ENCODE measurements around the gene HACD2.
"Not testable (repeated sequence)": the region's sequence is repeated elsewhere in the genome, so short reads cannot be mapped to it uniquely, and the experiment has no call there.

HACD2 gene

GRCh38 chr3:123584988-123585937 lies at the start of gene HACD2:
HACD2 (minus strand) TSS chr3:123585053; CDS start chr3:123585027, 26 bp downstream.
- DNase-seq: peak; percentile 99

GRCh38 chr3:123634149-123635051 lies 49.5 kb upstream of the HACD2 start:
- no peak for DNase-seq

GRCh38 chr3:123633530-123633929 lies 48.7 kb upstream of the HACD2 start:
- DNase-seq: no peak

DNA sequence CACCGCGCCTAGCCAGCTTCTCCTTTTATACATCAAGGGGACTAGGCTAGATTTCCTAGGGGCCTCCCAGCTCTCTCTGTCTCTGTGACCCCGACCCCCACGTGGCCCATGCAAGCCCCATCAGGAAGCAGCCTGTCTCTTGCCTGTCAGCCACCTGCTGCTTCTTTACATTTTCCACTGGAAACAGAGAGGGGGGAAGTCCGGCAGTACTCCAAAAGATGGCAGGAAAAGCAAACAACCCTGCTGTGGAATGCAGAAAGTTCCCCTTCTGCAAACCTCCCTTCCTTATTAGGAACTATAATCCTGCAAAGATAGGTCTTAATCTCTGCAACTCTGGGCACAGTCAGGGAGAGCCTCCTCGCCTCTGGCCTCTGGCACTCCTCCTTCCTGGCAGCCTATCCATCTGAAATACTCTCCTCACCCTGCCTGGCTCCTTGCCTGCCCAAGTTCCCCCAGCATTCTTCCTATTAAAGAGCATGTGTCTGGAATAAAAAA lies 47.4 kb upstream of the HACD2 start:
- DNase-seq: no peak

GRCh38 chr3:123629747-123630047 lies 44.8 kb upstream of the HACD2 start:
- no peak for DNase-seq

GRCh38 chr3:123628996-123629746 lies 44.3 kb upstream of the HACD2 start:
- no peak for DNase-seq

GRCh38 chr3:123627673-123628670 lies 43.1 kb upstream of the HACD2 start:
- DNase-seq: no peak

DNA sequence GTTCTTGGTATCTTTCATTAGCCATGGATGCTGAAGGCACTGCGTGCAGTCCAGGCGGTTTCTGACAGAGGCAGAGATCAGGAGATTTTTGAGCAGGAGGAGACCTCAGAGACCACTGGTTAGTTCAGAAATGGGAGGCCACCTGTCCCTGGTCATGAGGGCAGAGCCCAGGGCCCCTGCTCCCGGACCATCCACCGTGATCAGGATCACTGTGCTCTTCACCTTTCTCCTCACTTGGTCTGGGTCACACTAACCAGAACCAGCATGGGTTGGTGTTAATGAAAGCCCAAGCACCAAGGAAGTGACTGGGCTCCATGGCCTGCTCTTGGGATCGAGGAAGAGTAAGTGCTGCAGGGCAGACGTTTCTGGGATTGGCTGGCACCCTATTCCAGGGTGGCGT lies 42.0 kb upstream of the HACD2 start:
- DNase-seq: no peak

DNA sequence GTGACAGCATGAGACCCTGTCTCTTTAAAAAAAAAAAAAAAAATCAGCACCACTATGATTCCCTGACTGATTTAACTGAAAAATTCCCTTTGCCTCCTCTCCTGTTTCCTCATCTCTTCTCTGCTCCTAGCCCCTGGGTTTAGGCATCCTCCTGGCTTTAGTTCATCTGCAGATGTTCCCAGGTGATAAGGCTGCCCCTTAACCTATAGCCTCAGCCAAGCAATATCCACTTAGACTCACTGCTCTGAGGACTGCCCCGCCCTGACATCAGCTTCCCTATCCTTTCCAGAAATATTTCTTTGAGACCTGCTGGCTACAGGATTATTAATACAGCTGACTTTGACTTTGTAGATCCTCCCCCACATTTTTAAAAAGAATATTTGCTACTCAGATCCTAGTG lies 39.4 kb upstream of the HACD2 start:
- DNase-seq: no peak

DNA sequence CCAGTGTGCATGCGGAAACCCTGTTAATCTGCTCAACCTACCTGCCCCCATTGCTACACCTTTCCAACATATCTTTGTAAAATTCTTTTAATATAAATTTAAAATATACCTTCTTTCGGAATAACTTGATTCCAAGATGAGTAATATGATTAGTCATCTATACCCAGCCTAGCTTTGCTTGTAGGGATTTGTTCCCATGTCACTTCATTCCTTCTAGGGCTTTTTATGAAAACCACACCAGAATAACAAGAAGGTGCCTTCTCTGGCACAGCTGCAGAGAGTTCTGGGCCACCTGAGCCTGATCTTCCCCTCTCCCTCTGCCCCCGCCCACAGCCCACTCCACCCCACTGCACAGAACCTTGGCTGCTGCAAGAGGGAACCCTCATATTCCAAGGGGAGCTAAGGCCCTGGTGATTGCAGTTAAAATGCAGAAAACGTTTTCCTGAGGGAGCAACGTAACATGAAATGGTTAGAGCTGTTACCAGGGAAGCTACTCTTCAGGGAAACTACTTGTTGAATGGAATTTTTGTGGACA lies 38.6 kb upstream of the HACD2 start:
- no peak for DNase-seq

GRCh38 chr3:123622766-123623165 lies 37.9 kb upstream of the HACD2 start:
- DNase-seq: no peak

DNA sequence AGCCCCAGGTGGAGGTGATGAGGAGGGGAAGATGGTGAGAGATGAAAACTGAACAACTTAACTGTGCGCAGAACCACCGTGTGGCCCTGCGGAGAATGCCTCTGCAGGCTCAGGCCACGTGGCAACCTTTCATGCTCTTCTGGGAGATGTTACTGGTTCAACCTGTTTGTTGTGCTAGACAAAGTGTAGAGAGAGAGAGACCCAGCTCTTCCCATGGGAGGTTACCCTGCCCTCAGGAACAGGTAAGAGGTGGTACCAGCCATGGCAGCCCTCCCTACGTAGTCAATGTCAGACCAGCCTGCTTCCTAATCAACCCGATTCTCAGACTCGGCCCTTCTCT lies 37.0 kb upstream of the HACD2 start:
- no peak for DNase-seq

DNA sequence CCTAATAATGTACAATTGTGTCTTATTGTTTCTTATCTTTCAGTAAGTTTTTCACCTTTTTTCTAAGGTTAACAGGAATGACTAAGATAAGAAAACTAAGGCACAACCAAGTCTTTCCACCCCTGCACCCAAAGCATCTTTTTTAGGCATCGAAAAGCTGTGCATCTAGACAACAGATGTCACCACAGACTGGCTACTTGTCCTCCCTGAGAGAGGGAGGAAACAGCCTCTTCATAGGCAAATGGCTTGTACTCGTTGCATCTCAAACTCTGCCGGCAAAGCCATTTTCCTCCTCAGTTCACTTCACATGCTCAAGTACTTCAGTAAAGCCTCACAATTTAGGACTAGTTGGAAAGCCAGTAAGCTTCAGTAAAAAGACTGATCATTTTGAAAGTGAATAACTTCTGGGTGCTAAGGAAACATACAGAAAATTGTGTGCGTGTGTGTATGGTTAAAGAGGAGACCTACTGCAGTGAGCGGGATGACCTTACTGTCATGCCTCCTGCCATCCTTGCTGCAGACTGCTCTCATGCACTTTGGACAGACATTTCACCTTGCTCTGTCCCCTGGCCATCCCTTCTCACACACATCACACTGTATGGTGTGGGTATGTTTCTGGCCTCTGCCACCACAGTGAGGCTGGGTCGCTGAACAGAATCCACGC lies 36.5 kb upstream of the HACD2 start:
- peak; percentile 64 to 86 for DNase-seq

GRCh38 chr3:123620343-123620742 lies 35.5 kb upstream of the HACD2 start:
- DNase-seq: no peak

DNA sequence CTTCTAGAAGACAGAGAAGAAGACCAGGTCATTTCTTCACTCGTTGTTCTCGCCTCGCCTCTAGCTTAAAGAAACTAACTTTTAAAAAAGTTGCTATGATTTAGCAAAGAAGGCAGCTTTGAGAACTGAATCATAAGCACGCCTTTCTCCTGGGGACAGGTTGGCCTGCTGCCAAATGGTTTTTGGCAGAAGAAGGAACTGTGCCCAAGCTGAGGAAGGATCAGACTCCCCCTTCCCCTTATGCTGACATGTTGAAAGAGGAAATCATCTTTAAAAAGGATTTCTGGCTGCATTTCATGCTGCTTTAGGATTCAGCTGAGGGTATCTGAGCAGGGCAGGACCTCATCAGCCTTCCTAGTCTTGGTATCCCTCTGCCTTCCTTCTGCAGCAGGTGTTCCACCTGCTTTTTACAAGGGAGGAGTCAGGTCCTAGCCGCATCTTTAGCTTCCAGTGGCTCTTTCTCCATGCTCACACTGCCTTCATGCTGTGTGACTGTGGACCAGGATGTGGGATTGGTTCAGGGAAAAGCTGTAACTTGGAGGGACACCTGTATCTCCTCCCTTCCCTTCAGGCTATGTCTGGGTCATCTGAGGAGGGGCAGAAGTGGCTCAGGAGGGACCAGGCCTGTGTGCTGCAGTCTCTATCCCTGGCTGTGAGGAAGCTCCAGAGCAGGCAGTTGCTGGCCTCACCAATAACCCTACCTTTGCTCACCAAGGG lies 34.1 kb upstream of the HACD2 start:
- DNase-seq: peak in 1 of 2 experiments; percentile 15

GRCh38 chr3:123618076-123618708 lies 33.3 kb upstream of the HACD2 start:
- DNase-seq: no peak

GRCh38 chr3:123616593-123616992 lies 31.7 kb upstream of the HACD2 start:
- DNase-seq: no peak

DNA sequence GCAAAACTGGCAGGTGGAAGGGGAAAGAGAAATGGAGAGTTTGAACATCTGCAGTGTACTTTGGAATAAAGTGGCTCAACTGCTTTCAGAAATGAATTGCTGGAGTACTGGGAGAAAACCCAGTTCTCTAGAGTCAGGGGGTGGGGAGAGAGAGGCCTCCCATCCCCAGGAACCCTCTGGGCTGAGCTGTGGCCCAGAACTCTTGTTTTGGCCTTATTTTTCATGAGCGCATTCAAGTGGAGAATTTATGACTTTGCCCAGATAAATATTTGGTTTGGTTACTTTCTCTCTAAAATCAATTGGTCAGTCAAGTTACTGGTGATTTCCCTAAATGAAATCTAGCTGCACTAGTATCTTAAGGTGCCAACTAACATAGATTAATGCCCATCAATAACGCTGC lies 28.7 kb upstream of the HACD2 start:
- DNase-seq: no peak

- not testable (repeated sequence) for DNase-seq
Observed at GRCh38 chr3:123611674-123612073, 26.8 kb upstream of the HACD2 start.

- DNase-seq: no peak
Observed at GRCh38 chr3:123611082-123611481, 26.2 kb upstream of the HACD2 start.
